ENCODE results near the gene STX8. TPM values are rescaled to one million over a fixed set of nuclear protein-coding genes. Genes with fewer than 3 reads are reported as not detected.
A peak's percentile ranks its signal among the peaks of the same experiment; 100 is the strongest.

STX8 gene
- total RNA-seq, 1 donor from 2014 or later, result 58.4 TPM

GRCh38 chr17:9512323-9513168 is 63.1 kb downstream of the STX8 start:
- no peak overlapping the region for H3K4me3 ChIP-seq (ENCODE audit: low read depth, low read length)
- DNase-seq (ENCODE audit: low read depth), result peak; percentile 84
- no peak for TF ChIP-seq CTCF (IDR thresholded peaks at IDR 0.05; ENCODE audit: insufficient read depth, low read length, severe bottlenecking)
- H3K36me3 ChIP-seq (ENCODE audit: control insufficient read depth, insufficient read depth, low read length), result no peaks in the 10 kb centered on the region
- no peak for FAIRE-seq
- H3K27me3 ChIP-seq (ENCODE audit: control insufficient read depth, insufficient read depth, low read length), result no peaks in the 10 kb centered on the region

GRCh38 chr17:9509236-9509816 is 66.3 kb downstream of the STX8 start:
- TF ChIP-seq CTCF (IDR thresholded peaks at IDR 0.05; ENCODE audit: insufficient read depth, low read length, severe bottlenecking), result no peak
- FAIRE-seq, result no peak
- Histone ChIP-seq H3K27me3 (ENCODE audit: control insufficient read depth, insufficient read depth, low read length) (no peaks in the 10 kb centered on the region), H3K36me3 (ENCODE audit: control insufficient read depth, insufficient read depth, low read length) (no peaks in the 10 kb centered on the region), H3K4me3 (ENCODE audit: low read depth, low read length) (no peak overlapping the region)
- DNase-seq (ENCODE audit: low read depth), result no peak

GRCh38 chr17:9499041-9499440 is 76.6 kb downstream of the STX8 start:
- no peak for FAIRE-seq
- Histone ChIP-seq H3K36me3 (ENCODE audit: control insufficient read depth, insufficient read depth, low read length) (no peaks in the 10 kb centered on the region), H3K27me3 (ENCODE audit: control insufficient read depth, insufficient read depth, low read length) (no peaks in the 10 kb centered on the region), H3K4me3 (ENCODE audit: low read depth, low read length) (no peak overlapping the region)
- no peak for DNase-seq (ENCODE audit: low read depth)
- TF ChIP-seq CTCF (IDR thresholded peaks at IDR 0.05; ENCODE audit: insufficient read depth, low read length, severe bottlenecking), result no peak

- no peak for DNase-seq (ENCODE audit: low read depth)
- Histone ChIP-seq H3K36me3 (ENCODE audit: control insufficient read depth, insufficient read depth, low read length) (no peaks in the 10 kb centered on the region), H3K4me3 (ENCODE audit: low read depth, low read length) (no peak overlapping the region), H3K27me3 (ENCODE audit: control insufficient read depth, insufficient read depth, low read length) (no peaks in the 10 kb centered on the region)
- no peak for FAIRE-seq
- TF ChIP-seq CTCF (IDR thresholded peaks at IDR 0.05; ENCODE audit: insufficient read depth, low read length, severe bottlenecking), result no peak
Observed at GRCh38 chr17:9498490-9498889, 77.1 kb downstream of the STX8 start.

GRCh38 chr17:9488556-9488955 is 87.1 kb downstream of the STX8 start:
- DNase-seq (ENCODE audit: low read depth) (no peak), FAIRE-seq (no peak)
- no peak for TF ChIP-seq CTCF (IDR thresholded peaks at IDR 0.05; ENCODE audit: insufficient read depth, low read length, severe bottlenecking)
- no peaks in the 10 kb centered on the region for H3K27me3 ChIP-seq (ENCODE audit: control insufficient read depth, insufficient read depth, low read length)
- H3K4me3 ChIP-seq (ENCODE audit: low read depth, low read length), result no peak overlapping the region
- no peaks in the 10 kb centered on the region for H3K36me3 ChIP-seq (ENCODE audit: control insufficient read depth, insufficient read depth, low read length)

All from bronchial epithelial cell (primary cell).